KOPT-K1 (cell line): ENCODE data around the gene GGCX.

ENCODE experiments used
- H3K27ac ChIP-seq: fragments of 200-600 bp; sonication (generic); 2 replicates; pipeline ENCODE4 v1.5.1; 2016; ENCODE audit warnings: antibody characterized with exemption, mild to moderate bottlenecking, low read depth, low read length; ENCODE audit not compliant: poor library complexity, severe bottlenecking
- H3K36me3 ChIP-seq: fragments of 200-600 bp; sonication (generic); 2 replicates; pipeline ENCODE4 v1.5.1; 2017; ENCODE audit warnings: antibody characterized with exemption, mild to moderate bottlenecking, low read length, moderate library complexity; ENCODE audit not compliant: insufficient read depth
- H3K9me3 ChIP-seq: fragments of 200-600 bp; sonication (generic); 2 replicates; pipeline ENCODE4 v1.5.1; 2017; ENCODE audit warnings: antibody characterized with exemption, low read length, mild to moderate bottlenecking; ENCODE audit not compliant: insufficient read depth, poor library complexity, severe bottlenecking

Gene GGCX

GRCh38 chr2:85527787-85528186 lies 33.5 kb downstream of the GGCX start:
- Histone ChIP-seq H3K9me3 (no peaks in the 10 kb centered on the region), H3K27ac (no peak overlapping the region), H3K36me3 (no peaks in the 10 kb centered on the region)

DNA sequence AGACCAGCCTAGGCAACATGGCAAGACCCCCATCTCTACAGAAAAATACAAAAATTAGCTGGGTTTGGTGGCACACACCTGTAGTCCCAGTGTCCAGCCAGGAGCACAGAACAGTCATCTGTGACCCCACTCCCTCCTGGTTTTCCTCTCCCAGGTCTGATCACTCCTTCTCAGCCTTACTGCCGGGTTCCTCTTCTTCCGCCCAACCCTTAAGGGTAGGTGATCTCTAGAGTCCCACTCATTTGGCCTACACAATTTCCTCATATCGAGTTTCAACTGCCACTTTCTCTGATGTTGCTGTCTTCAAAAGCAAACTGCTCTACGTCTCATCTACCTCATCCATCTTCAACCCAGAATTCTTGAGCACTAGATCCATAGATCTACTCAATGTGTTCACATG lies 35.7 kb downstream of the GGCX start:
- no peaks in the 10 kb centered on the region for H3K9me3 ChIP-seq
- H3K36me3 ChIP-seq = no peaks in the 10 kb centered on the region
- H3K27ac ChIP-seq = no peak overlapping the region

DNA sequence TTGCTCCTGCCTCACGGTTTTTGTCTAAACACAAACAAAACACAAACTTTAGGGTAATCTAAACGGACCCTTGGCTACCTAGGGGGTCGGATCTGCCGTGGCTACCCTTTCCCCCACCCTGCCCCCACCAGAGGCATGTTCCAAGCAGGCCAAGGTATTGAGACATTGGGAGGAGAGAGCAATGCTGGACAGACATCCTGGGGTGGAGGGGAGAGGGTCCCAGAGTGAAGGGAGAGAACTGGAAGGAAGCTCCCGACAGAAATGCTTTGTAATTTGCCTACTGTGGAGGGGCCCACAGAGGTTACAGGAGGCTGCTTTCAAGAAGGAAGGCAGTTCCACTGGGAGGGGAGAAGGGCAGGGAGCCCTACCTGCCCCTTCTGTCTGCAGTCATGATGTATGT lies 36.3 kb downstream of the GGCX start:
- no peaks in the 10 kb centered on the region for H3K9me3 ChIP-seq
- H3K36me3 ChIP-seq = no peaks in the 10 kb centered on the region
- peak overlapping the region; percentile 54 for H3K27ac ChIP-seq

DNA sequence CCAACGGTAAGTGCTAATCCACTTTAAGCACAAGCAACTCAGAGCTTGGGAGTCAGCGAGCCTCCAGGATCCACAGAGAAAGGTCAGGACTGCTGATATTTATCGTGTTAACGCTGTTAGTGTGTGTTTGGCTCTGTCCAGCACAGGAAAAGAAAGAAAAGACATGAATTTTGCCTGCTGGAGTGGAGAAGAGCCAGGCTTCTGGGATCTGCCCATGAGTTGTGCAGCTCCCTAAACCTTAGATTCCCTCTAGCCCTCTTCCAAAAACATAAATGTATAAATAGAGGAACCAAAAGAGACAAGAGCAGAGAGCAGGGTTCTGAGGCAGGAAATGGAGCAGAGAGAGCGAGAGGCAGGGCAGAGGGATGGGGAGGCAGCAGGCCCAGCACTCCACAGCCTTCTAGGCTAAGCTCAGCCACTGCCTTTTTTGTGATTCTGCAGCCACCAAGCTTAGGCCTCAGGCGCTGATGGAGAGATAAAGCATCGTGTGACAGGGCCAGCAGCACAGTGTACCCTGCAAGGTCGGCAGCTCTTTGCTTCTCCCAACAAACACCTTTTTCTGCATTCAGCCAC lies 36.9 kb downstream of the GGCX start:
- H3K27ac ChIP-seq = peak overlapping the region; percentile 54

DNA sequence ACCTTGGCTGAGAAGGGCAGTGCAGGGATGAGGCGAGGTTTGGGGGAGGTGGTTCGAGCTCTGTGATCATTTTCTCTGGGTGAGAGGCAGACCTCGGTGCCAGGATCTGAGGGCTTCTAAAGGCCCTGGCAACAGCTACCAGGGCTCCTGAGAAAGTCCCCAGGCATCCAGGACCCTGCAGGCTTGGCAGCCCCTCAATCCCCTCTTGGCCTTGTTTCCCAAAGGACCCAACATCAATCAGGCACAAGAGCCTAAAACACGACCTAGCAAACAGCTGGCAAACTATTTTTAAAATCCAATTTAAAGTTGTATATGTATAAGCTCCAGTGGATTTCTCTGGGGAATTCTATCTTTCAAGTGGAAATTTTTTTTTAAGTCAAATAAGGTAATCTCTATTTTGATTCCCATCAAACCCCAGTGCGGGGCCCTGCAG lies 37.4 kb downstream of the GGCX start:
- Histone ChIP-seq H3K9me3 (no peaks in the 10 kb centered on the region), H3K36me3 (no peaks in the 10 kb centered on the region), H3K27ac (peak overlapping the region; percentile 54)

More for the DNA sequence above, 36.9 kb downstream of the GGCX start:
- H3K36me3 ChIP-seq = no peaks in the 10 kb centered on the region
- H3K9me3 ChIP-seq = no peaks in the 10 kb centered on the region

DNA sequence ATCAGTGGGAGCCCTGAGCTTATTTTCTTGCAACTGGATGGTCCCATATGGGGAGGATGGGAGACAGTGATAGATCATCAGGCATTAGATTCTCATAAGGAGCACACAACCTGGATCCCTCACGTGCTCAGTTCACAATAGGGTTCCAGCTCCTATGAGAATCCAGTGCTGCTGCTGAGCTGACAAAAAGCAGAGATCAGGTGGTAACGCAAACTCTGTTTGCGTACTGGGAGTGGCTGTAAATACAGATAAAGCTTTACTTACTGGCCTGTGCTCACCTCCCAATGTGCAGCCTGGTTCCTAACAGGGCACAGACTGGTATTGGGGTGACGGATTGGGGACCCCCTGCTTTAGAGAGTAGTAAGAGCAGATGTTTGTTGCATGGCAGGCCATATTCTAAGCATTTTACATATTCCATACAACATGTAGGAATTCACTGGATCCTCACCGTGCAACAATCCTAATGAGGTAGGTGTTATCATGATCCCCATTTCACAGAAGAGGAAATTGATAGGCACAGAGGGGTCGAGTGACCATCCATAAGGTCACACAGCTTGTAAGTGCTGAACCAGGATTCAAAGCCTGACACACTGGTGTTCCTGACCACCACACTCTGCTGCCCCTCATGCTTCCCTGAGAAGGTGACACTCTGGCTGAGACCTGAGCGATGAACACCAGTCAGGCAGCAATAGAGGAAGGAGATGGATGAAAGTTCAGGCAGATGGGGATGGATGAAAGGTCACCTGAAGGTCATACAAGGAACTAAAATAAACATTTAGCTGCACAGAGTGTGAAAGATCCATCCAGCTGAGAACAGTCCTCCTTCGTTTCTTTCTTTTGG lies 38.0 kb downstream of the GGCX start:
- no peaks in the 10 kb centered on the region for H3K36me3 ChIP-seq
- H3K27ac ChIP-seq = no peak overlapping the region
- no peaks in the 10 kb centered on the region for H3K9me3 ChIP-seq

GRCh38 chr2:85522090-85522647 lies 39.1 kb downstream of the GGCX start:
- no peaks in the 10 kb centered on the region for H3K36me3 ChIP-seq
- H3K9me3 ChIP-seq = no peaks in the 10 kb centered on the region
- H3K27ac ChIP-seq = no peak overlapping the region

GRCh38 chr2:85516653-85517389 lies 44.5 kb downstream of the GGCX start:
- Histone ChIP-seq H3K36me3 (no peaks in the 10 kb centered on the region), H3K27ac (no peak overlapping the region), H3K9me3 (no peaks in the 10 kb centered on the region)

- no peaks in the 10 kb centered on the region for H3K36me3 ChIP-seq
- H3K27ac ChIP-seq = no peak overlapping the region
- no peaks in the 10 kb centered on the region for H3K9me3 ChIP-seq
Observed at GRCh38 chr2:85514323-85514722, 47.0 kb downstream of the GGCX start.

- Histone ChIP-seq H3K27ac (no peak overlapping the region), H3K9me3 (no peaks in the 10 kb centered on the region), H3K36me3 (no peaks in the 10 kb centered on the region)
Observed at GRCh38 chr2:85511008-85511811, 50.1 kb downstream of the GGCX start.

- Histone ChIP-seq H3K9me3 (no peaks in the 10 kb centered on the region), H3K27ac (no peak overlapping the region), H3K36me3 (no peaks in the 10 kb centered on the region)
Observed at GRCh38 chr2:85506768-85507181, 54.5 kb downstream of the GGCX start.

DNA sequence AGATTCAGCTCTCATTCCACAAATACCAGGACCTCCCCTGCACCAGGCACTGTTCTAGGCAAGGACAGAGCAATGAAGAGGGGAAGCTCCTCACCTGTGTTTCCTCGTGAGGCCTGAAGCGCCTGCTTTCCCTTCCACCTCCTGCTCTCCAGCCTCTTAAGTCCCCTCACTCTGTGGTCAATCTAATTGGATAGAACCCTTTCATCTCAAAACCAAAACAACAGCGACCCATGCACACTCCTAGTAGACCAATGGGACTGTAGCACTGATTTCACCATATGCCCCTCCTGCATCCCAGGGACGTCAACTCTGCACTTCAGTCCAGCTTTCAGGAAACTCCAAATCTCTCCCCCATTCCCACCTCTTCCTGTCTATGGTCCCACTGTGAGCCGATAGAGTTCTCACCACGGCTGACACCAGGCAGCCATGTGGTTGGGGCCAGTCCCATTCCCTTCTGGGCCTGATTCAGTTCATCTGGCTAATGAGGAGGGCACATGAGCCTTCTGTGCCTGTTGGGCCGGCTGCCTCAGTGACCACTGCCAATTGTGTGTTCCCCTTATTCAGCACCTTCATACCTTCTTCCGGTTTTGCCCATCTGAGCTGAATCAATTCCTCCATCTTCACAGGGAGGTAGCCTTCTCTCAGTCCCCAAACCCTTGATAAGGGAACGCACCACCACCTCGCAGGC lies 55.6 kb downstream of the GGCX start:
- Histone ChIP-seq H3K27ac (no peak overlapping the region), H3K9me3 (no peaks in the 10 kb centered on the region), H3K36me3 (no peaks in the 10 kb centered on the region)

DNA sequence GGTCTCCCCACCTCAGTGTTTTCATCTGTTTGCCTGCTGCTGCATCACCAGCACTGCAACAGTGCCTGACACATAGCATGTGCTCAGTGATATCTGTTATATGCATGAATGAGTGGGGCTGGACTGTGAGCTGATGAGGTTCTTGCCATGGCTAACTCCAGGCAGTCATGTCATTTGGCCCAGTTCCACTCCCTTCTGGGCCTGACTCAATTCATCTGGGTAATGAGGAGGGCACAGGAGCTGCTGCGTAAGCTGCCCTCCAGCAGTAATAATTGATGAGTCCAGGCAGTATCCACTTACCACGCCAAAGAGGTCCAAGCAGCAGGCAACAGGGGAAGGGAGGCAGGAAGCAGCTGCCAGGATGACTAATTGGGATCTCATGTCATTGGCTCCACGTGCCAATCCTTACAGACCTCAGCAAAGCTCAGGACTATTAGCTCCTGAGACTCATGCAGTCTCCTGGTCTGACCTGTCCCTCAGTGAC lies 56.5 kb downstream of the GGCX start:
- H3K36me3 ChIP-seq = no peaks in the 10 kb centered on the region
- no peaks in the 10 kb centered on the region for H3K9me3 ChIP-seq
- H3K27ac ChIP-seq = no peak overlapping the region
